Stimulated activated CD4-positive, alpha-beta T cell treated with anti-CD3 and anti-CD28 coated beads, TNF-alpha, amount 100 ng/mL, for 4 hours (primary cell): ENCODE data around the gene COP1.
"Not testable (repeated sequence)": the region's sequence is repeated elsewhere in the genome, so short reads cannot be mapped to it uniquely, and the experiment has no call there.

Experiments
- DNase-seq, 3 experiments: peaks; one replicate each; pipeline ENCODE4 v3.0.0-alpha.2; 2020; ENCODE audit warnings: low read depth in 3 of 3

COP1 gene

DNA sequence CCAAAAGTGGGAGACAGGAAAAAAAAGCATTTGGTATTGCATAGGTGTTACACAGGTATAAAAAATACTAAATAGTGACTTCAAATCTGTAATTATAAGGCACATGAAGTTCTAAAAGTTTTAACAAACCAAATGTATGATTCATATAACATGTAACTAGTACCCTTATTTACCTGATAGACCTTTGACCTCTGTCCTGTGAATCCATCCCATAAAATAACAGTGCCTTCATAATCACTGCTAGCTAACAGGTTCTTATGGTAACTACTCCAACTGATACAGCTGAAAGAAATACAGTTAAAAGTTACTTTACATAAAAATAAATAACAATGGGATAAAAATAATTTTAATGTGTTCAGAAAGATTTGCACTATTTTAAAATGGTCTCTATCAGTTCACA lies 163.5 kb downstream of the COP1 start:
- DNase-seq = no peak

- DNase-seq = no peak
Observed at GRCh38 chr1:176033881-176034280, 173.2 kb downstream of the COP1 start.

- DNase-seq = no peak
Observed at GRCh38 chr1:176033474-176033873, 173.6 kb downstream of the COP1 start.

DNA sequence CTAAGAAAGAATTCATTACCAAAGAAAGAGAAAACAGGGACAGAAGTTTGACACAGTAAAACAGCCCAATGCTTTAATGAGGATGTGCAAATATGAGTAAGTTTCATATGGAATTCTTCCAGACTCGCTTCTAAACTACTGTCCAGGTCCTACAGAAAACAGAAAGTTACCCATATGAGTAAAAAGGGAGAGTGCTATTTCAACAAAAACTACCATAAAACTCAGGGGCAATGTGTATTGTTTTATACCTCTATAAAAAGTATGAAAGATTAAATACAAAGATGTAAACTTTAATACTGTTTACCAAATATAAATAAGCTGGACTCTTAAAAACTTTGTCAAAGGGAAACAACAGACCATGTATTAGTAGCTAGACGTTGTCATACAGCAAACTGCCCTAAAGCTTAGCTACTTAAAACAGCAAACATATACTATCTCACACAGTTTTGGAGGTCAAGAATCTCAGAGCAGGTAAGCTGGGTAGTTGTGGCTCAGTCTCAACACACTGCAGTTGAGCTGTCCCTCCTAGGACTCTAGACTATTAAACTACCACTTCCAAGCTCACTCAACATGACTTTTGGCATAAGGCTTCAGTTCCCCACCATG lies 174.9 kb downstream of the COP1 start:
- DNase-seq = no peak

DNA sequence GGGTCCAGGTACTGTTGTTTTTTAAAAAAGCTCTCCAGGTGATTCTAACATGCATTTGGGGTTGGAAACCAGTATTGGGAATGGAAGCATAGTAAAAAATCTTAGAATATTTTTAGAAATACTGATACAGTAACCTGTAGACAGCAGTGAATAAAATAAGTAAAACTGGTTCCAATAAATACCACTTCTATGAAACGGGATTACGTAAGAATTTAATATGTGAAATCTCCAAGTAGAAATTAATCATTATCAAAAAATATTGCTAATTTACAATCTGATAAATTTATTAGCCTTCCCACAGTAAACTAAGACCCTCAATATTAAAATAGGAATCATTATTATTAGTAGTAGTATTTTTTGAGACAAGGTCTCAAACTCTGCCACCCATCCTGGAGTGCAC lies 177.5 kb downstream of the COP1 start:
- DNase-seq = no peak

- DNase-seq = no peak
Observed at GRCh38 chr1:176029155-176029554, 177.9 kb downstream of the COP1 start.

DNA sequence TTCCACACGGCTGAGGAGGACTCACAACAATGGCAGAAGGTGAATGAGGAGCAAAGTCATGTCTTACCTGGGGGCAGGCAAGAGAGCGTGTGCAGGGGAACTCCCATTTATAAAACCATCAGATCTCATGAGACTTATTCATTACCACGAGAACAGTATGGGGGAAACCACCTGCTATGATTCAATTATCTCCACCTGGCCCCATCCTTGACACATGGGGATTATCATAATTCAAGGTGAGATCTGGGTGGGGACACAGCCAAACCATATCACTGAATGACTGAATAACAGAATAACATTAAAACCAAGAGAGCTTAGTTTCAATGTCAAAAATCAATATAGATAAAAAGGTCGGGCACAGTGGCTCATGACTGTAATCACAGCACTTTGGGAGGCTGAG lies 179.2 kb downstream of the COP1 start:
- not testable (repeated sequence) for DNase-seq

GRCh38 chr1:176022574-176022973 lies 184.5 kb downstream of the COP1 start:
- DNase-seq = no peak

- DNase-seq = no peak
Observed at GRCh38 chr1:176017722-176018121, 189.4 kb downstream of the COP1 start.

- no peak for DNase-seq
Observed at GRCh38 chr1:176009951-176010350, 197.1 kb downstream of the COP1 start.

- not testable (repeated sequence) for DNase-seq
Observed at GRCh38 chr1:176007756-176008389, 199.2 kb downstream of the COP1 start.

DNA sequence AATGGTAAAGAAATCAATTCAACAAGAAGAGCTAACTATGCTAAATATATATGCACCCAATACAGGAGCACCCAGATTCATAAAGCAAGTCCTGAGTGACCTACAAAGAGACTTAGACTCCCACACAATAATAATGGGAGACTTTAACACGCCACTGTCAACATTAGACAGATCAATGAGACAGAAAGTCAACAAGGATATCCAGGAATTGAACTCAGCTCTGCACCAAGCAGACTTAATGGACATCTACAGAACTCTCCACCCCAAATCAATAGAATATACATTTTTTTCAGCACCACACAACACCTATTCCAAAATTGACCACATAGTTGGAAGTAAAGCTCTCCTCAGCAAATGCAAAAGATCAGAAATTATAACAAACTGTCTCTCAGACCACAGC lies 212.4 kb downstream of the COP1 start:
- DNase-seq = not testable (repeated sequence)

DNA sequence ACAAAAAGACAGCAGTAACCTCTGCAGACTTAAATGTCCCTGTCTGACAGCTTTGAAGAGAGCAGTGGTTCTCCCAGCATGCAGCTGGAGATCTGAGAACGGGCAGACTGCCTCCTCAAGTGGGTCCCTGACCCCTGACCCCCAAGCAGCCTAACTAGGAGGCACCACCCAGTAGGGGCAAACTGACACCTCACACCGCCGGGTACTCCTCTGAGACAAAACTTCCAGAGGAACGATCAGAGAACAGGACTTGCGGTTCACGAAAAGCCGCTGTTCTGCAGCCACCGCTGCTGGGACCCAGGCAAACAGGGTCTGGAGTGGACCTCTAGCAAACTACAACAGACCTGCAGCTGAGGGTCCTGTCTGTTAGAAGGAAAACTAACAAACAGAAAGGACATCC lies 214.3 kb downstream of the COP1 start:
- DNase-seq = not testable (repeated sequence)

DNA sequence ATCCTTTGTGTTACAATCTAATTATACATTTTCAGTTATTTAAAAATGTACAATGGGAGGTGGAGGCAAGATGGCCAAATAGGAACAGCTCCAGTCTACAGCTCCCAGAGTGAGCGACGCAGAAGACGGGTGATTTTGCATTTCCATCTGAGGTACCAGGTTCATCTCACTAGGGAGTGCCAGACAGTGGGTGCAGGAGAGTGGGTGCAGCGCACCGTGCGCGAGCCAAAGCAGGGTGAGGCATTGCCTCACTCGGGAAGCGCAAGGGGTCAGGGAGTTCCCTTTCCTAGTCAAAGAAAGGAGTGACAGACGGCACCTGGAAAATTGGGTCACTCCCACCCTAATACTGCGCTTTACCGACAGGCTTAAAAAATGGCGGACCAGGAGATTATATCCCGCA lies 214.9 kb downstream of the COP1 start:
- not testable (repeated sequence) for DNase-seq

- DNase-seq = no peak
Observed at GRCh38 chr1:175984813-175985212, 222.3 kb downstream of the COP1 start.

DNA sequence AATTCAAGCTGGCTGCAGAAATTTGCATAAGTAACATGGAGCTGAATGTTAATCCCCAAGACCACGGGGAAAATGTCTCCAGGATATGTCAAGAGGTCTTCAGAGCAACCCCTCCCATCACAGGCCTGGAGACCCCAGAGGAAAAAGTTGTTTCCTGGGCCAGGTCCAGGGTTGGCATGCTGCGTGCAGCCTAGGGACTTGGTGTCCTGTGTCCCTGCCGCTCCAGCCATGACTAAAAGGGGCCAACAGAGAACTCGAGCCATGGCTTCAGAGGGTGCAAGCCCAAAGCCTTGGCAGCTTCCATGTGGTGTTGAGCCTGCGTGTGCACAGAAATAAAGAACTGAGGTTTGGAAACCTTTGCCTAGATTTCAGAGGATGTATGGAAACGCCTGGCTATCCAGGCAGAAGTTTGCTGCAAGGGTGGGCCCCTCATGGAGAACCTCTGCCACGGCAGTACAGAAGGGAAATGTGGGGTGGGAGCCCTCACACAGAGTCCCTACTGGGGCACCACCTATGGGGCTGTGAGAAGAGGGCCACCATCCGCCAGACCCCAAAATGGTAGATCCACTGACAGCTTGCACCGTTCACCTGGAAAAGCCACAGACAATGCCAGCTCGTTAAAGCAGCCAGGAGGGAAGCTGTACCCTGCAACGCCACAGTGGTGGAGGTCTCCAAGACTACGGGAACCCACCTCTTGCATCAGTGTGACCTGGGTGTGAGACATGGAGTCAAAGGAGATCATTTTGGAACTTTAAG lies 222.9 kb downstream of the COP1 start:
- DNase-seq = no peak

- not testable (repeated sequence) for DNase-seq
Observed at GRCh38 chr1:175983363-175983762, 223.7 kb downstream of the COP1 start.

GRCh38 chr1:175981128-175981527 lies 226.0 kb downstream of the COP1 start:
- DNase-seq = no peak

- no peak for DNase-seq
Observed at GRCh38 chr1:175978926-175979325, 228.2 kb downstream of the COP1 start.

- DNase-seq = no peak
Observed at GRCh38 chr1:175978476-175978875, 228.6 kb downstream of the COP1 start.

DNA sequence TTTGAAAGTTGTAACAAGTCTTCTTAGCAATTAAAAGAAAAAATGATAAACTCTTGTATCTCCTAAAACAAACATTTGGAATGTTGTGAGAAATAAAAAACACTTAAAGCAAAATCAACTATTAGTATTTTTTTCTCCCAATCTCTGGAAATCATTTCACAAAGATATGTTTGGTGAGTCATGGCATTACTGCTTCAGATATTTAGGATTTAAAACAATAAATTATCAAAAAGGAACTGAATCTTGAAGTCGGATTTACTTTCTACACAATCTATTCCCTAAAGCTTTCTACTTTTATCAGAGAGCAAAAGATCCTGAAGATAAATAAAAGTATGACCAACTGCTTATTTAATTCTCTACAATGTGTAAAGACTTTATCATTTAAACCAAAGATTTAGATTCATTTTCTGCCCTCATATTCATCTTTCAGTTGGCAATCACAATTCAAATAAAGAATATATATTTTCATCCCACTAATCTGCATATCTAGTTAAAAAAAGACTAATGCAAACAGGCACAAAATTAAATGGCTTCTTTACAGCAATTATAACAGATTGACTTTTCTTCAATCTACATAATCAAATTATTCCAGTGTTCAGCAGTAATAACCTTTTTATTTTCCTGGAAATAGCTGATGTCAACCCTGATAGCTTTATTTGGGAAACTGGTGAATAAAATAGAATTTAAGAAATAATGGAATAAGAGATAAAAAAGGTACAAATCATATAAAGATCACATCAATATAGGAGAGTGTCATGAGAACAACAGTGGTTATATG lies 230.0 kb downstream of the COP1 start:
- no peak for DNase-seq

DNA sequence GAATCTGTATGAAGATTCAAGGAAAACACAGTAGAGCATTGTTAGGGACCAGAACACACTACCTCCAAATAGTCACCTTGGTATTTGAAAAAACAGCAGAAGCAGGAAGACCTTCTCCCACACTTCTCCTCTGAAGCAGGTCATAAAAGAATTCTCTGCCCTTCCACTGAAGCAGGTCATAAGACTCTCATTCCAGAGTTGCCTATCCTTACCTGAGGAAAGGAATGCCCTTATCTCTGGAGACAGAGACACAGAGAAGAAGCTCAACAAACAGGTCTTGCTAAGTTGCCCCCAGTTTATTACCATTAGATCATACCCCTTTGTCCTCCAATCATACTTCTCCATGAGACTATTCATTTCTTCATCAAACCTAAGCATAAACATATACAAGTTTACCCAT lies 237.9 kb downstream of the COP1 start:
- DNase-seq = no peak
